Epidermal melanocyte (primary cell): ENCODE results near the gene MYCN.

Source experiments
- DNase-seq: peaks from one replicate; pipeline ENCODE4 v3.0.0; 2011; ENCODE audit warnings: low spot score; ENCODE audit not compliant: insufficient read length

Gene MYCN

DNA sequence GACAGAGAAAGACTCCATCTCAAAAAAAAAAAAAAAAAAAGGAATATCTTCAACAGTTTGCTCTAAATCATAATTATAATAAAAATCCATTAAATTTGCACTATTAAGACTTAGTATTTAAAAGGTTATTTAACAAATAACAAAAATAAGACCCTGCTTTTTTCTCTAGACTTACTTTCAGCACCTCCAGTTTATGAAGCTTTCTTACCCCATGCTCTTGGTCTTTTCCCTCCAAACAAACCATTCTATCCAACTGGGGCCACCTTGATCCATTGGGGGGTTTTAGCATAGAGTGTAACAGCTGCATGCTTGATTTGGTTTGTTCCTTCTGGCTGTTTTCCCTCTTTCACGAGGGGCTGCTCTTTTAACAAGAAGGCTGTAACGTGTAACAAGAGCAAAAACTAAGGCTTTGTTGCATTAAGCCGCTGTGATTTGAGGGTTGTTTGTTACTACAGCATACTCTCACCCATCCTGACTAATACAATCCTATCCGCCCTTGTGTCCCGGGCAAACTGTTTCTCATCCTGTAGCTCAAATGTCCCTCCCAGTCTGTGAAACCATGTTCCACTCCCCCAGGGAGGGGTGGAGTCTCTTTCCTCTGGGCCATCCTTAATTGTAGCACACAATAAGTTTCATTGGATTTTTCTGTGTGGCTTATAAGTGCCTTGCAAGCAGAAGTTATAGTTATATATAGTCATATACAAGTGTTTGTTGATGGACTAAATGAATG lies 9.6 kb upstream of the MYCN start:
- no peak for DNase-seq

GRCh38 chr2:15931319-15931890 lies 8.9 kb upstream of the MYCN start:
- DNase-seq: no peak

DNA sequence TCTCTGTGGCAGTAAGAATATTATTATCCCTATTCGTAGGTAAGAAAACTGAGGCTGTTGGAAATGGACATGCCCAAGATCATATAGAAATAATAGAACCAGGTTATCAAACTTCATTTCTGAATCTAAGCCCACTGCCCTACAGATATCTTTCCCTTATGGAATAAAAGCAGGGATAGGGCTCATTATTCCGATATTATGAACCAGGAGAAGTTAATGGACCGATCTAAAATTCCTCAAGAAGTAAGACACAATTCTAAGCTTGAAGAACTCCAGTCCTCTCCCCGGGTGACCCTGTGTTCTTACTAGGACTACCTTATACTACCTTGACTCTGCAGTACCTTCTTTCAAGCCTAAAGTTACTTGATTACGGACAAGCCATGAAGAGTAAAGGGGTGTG lies 8.4 kb upstream of the MYCN start:
- no peak for DNase-seq

- DNase-seq: no peak
Observed at GRCh38 chr2:15932394-15933183, 7.8 kb upstream of the MYCN start.

DNA sequence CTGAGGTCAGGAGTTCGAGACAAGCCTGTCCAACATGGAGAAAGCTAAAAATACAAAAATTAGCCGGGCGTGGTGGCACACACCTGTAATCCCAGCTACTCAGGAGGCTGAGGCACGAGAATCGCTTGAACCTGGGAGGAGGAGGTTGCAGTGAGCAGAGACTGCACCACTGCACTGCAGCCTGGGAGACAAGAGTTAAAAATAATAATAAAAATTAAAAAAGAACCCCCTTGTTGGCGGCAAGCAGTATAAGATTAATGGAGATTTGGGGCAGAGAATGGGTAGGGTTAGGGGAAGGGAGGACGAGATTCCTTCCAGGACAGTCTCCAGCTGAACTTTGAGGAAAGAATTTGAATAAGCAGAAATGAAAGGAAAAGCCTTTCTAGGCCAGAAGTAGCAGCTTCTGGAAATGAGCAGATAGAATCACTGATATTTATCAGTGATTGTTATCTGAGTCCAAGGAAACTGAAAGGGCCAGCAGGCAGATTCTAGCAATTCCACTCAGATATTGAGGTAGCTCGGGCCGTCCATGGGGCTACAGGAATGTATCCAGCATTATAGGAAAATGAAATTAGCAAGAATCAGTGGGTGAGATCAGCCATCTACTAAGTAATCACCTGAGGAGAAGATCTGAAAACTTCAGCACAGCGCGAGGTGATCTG lies 7.0 kb upstream of the MYCN start:
- no peak for DNase-seq

DNA sequence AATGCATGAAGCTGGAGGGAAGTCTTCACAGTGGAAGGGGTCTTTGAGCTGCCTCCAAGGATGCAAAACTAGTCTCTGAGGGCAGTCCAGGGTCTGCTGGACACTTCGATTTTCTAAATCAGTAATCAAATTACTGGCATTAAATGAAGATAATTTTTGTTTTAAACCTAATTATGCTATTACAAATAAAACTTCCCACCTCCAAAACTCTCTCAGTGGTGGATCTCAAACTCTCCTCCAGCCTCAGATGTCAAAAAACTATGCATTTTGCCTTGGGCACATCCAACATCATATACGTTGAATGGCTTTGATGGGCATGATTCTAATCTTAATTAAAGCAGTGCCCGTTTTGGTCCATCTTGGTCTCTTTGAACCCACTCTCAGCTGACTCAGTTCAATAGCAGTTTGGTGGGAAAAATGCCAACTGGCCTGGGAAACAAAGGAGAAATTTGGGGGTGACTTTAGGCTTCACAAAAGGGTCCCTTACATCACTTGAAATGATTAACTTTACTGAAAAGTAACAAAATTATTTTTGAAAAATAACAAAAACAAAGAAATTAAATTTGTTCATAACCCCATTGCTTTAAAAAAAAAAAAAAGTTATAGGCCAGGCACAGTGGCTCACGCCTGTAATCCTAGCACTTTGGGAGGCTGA lies 5.9 kb upstream of the MYCN start:
- DNase-seq: no peak

GRCh38 chr2:15935189-15935588 lies 5.2 kb upstream of the MYCN start:
- DNase-seq: no peak

DNA sequence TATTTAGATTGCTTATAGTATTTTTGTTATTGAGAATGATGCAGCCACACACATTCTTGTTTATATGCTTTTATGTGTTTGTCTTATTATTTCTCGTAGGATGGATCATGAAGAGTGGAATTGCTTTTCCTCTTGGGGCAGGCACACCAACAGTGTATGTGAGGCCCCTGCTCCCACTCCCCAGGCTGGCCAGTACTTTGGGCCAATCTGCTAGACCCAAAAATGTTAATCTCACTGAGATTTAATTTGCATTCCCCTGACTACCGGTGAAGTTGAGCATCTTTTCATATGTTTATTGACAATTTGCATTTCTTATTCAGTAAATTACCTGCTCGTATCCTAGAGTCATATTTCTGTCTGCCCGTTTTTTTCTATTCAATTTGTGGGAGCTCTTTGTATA lies 4.7 kb upstream of the MYCN start:
- no peak for DNase-seq

- no peak for DNase-seq
Observed at GRCh38 chr2:15936277-15937104, 3.9 kb upstream of the MYCN start.

DNA sequence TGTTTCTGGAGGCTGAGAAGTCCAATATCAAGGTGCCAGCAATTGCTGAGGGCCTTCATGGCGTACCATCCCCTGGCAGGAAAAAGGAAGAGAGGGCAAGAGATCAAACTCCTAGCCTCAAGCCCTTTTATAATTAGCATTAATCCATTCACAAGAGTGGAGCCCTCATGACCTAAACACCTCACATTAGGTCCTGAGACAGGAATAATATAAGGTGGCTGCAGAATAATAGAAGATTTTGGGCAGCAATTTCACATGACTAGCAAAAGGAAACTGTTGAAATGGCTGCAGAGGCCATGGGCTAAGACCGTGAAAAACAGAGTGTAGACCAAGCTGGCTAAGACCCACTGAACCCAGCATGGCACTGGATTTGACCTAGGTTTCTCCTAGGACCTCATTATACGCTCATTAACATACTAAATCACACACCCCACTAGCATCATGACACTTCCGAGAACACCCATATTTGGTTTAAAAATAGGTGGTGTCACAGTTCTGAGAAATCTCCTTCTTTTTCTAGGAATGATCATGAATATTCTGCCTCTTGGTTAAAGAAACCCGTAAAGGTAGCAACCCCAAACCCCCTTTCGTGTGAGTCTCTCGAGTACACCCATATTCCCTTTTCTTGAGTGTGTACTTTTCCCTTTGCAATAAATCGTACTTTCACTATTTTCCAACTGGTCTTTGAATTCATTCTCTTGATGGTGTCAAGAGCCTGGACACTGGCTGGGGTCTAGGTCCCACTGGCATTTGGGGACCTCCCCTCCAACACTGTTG lies 3.1 kb upstream of the MYCN start:
- no peak for DNase-seq

- no peak for DNase-seq
Observed at GRCh38 chr2:15937882-15938802, 2.2 kb upstream of the MYCN start.

DNA sequence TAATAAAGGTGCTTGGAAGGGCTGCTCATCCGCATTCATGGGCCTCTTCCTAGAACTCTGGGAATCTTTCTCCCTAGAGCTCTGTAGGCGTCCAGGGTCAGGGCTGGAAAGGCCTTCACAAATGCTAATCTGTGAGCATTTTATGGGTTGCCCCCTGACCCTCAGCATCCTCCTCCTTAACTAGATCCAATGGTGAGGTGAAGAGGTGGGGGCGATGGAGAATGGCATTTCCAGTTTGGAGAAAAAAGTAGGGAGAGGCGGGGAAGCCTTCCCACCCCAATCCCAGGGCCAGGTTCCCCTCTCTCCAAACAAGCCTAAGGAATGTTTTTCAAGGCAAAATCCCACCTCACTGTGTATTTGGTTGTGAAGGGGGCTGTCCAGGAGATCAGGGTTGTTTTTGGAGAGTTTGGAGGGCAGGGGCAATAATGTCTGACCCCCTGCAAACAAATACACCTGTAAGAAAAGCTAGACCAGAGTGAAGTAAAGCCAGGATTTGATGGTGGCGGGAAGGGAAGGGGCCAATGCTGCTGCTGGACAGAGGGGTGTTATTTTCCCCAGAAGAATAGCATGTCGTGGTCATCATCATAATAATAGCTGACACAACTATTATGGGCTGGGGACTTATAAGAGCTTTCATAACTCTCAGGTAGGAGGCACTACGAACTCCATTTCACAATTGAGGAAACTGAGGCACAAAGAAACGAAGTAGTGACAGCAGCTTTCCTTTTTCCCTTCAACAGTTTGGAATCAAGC lies 1.4 kb upstream of the MYCN start:
- DNase-seq: no peak

DNA sequence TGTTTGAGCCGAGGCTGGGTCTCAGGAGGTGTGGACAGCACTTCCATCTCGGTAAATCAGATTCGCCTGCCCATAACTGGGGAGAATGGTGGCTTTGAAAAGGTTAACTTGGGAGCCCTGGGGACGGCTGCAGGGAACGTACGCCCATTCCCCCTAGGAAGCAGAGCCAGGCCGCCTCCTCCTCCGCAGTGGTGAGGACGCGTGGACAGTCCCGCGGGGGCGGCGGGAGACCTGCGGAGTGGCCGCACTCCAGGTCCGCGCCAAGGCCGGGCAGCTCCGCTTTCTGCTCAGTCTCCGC lies 845 bp upstream of the MYCN start:
- peak; percentile 50 for DNase-seq

DNA sequence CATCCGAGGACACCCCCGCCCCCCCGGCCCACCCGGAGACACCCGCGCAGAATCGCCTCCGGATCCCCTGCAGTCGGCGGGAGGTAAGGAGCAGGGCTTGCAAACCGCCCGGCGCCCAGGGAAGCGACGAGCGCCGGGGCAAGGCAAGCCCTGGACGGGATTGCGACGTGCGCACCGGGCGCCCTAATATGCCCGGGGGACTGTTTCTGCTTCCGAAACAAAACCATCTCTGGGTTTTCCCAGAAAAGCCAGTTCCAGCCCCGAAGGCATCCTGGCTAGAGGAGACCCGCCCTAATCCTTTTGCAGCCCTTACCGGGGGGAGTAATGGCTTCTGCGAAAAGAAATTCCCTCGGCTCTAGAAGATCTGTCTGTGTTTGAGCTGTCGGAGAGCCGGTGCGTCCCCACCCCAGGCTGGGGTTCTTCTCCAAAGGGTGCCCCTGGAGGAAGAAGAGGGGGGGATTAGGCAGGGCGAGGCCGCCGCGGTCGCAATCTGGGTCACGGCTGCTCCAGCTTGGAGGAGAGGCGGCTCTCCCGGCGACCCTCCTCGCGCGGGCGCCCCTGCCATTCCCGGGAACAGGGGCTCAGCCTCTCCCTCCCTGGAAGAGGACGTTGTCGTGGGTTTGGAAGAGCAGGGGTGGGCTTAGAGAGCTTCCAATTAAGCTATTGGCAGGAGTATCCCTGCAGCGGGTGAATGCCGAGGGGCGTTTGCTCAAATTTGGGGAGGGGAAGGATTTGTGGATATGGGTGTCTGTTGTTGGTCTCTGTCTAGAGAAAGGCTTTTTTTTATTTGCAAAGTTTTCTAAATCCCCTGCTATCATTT lies 521 bp downstream of the MYCN start:
- DNase-seq: no peak

- no peak for DNase-seq
Observed at GRCh38 chr2:15941481-15941850, 1.1 kb downstream of the MYCN start.

GRCh38 chr2:15941871-15942710 lies 1.7 kb downstream of the MYCN start:
- DNase-seq: no peak
